K562 (cell line): ENCODE data around the gene THYN1. TPM values are rescaled to one million over a fixed set of nuclear protein-coding genes. Genes with fewer than 3 reads are reported as not detected.
A peak's percentile ranks its signal among the peaks of the same experiment; 100 is the strongest.

Source experiments
- CREB3L1 ChIP-seq: fragments of 450-650 bp; IDR thresholded peaks from 2 replicates; pipeline ENCODE4 v1.6.1; 2014; ENCODE audit warnings: low read depth, mild to moderate bottlenecking, moderate library complexity, borderline replicate concordance
- E2F1 ChIP-seq: sonication (generic); formaldehyde crosslinking; IDR thresholded peaks from 2 replicates; pipeline ENCODE4 v1.8.1; 2023; ENCODE audit warnings: mild to moderate bottlenecking, missing genetic modification reagents, moderate library complexity
- GATAD2B ChIP-seq: fragments of 450-650 bp; IDR thresholded peaks from 2 replicates; pipeline ENCODE4 v1.6.1; 2017; ENCODE audit warnings: mild to moderate bottlenecking, borderline replicate concordance
- IRF2 ChIP-seq: sonication (generic); formaldehyde crosslinking; IDR thresholded peaks from 2 replicates; pipeline ENCODE4 v1.8.1; 2022; ENCODE audit warnings: mild to moderate bottlenecking, missing genetic modification reagents
- MYC ChIP-seq, 2 experiments: fragments of 250-450 bp in 1 of 2; sonication (Bioruptor Pico) in 1 of 2; IDR thresholded peaks; 2 replicates each; pipeline versions ENCODE4 v1.5.1 to v1.6.1; 2012 to 2021; ENCODE audit warnings: low read depth in 2 of 2, borderline replicate concordance in 1 of 2, improper control_type of control experiment in 1 of 2, low read length in 1 of 2, mild to moderate bottlenecking in 1 of 2, moderate library complexity in 1 of 2
- PCBP2 ChIP-seq: fragments of 200-400 bp; formaldehyde crosslinking; IDR thresholded peaks from 2 replicates; pipeline ENCODE4 v1.6.1; 2018; ENCODE audit warnings: low read length, low read depth, mild to moderate bottlenecking, moderate library complexity; ENCODE audit not compliant: poor library complexity, severe bottlenecking
- PYGO2 ChIP-seq: fragments of 450-650 bp; IDR thresholded peaks from 2 replicates; pipeline ENCODE4 v1.6.1; 2016; ENCODE audit warnings: mild to moderate bottlenecking, missing genetic modification characterization, moderate library complexity, missing compliant biosample characterization
- SNAPC5 ChIP-seq: fragments of 250-450 bp; sonication (Bioruptor Pico); IDR thresholded peaks from 2 replicates; pipeline ENCODE4 v1.8.0; 2021; ENCODE audit warnings: moderate library complexity, mild to moderate bottlenecking, inconsistent platforms
- ZBTB2 ChIP-seq: fragments of 450-650 bp; IDR thresholded peaks from 2 replicates; pipeline ENCODE4 v1.6.1; 2016; ENCODE audit warnings: antibody characterized with exemption
- ZKSCAN3 ChIP-seq: fragments of 250-450 bp; sonication (Bioruptor Pico); IDR thresholded peaks from 2 replicates; pipeline ENCODE4 v1.4.0; 2020
- ZNF280A ChIP-seq: fragments of 450-650 bp; IDR thresholded peaks from 2 replicates; pipeline ENCODE4 v1.6.1; 2018; ENCODE audit warnings: mild to moderate bottlenecking, low read depth; ENCODE audit not compliant: partially characterized antibody
- ZNF316 ChIP-seq: fragments of 450-650 bp; IDR thresholded peaks from 2 replicates; pipeline ENCODE4 v1.6.1; 2016
- polyA plus RNA-seq, 8 experiments: library from polyadenylated mRNA; depleted of rRNA in 4 of 8; stranded (reverse) in 5 of 8; unstranded in 3 of 8; fragments of >200 nt; fragmentation: Nextera tagmentation in 2 of 8; fragmentation: Illumina TruSeq in 1 of 8; extraction: Ambion mirVana in 2 of 8; extraction: Trizol in 1 of 8; gene quantifications; 2 replicates each; pipeline versions ENCODE4 v1.2.1 to v1.2.3, GENCODE V29; 2011 to 2014; ENCODE audit warnings: inconsistent platforms in 1 of 8, missing spikeins in 1 of 8
- total RNA-seq, 7 experiments: library from RNA; depleted of rRNA in 6 of 7; stranded (reverse); fragments of >200 nt in 6 of 7; fragmentation: Illumina TruSeq in 2 of 7; extraction: Trizol in 2 of 7; gene quantifications; 2 replicates each; pipeline versions ENCODE4 v1.2.1 to v1.2.3, GENCODE V29; 2011 to 2021; ENCODE audit warnings: low replicate concordance in 1 of 7

The THYN1 gene
- total and polyA plus RNA-seq, 9 of the 15 experiments (the other 6 are each of a cell fraction or from before 2014, with no cell fraction given) = 54.9 to 279 (median 104) TPM

- TF ChIP-seq ZBTB2 (0 out of 2 replicates have a peak, but pooled peaks have one; percentile 51), E2F1 (no peak), MYC (IDR thresholded peaks at IDR 0.05; ENCODE audit: low read depth, low read length) (no peak), MYC (CRISPR knock-in tag; IDR thresholded peaks at IDR 0.05; ENCODE audit: borderline replicate concordance, low read depth) (no peak), SNAPC5 (CRISPR knock-in tag) (no peak), CREB3L1 (peak; percentile 86), ZNF280A (no peak), PCBP2 (no peak), ZNF316 (no peak), GATAD2B (no peak), PYGO2 (tag) (no peak), ZKSCAN3 (CRISPR knock-in tag) (no peak), IRF2 (CRISPR knock-in tag) (no peak)
Observed at GRCh38 chr11:134253188-134253993, at the start of gene THYN1, which contains the start of gene ACAD8 (continued).
